Measurements from ENCODE around the gene CCDC3.

The CCDC3 gene

GRCh38 chr10:13001041-13001886 lies at the start of gene CCDC3:
Gene CCDC3 (minus strand): TSS chr10:13001713. CDS start chr10:13001570, 143 bp downstream.
- Histone ChIP-seq H3K4me1 (ENCODE audit: insufficient read depth, poor library complexity, severe bottlenecking) (no peaks in the 10 kb centered on the region), H3K36me3 (ENCODE audit: low read depth) (no peaks in the 10 kb centered on the region), H3K27ac (ENCODE audit: poor library complexity, severe bottlenecking) (no peak within 1 kb of the TSS), H3K4me3 (ENCODE audit: severe bottlenecking) (peak within 1 kb of the TSS; percentile 23), H3K27me3 (ENCODE audit: insufficient read depth, poor library complexity, severe bottlenecking) (peaks cover 15% of the 10 kb centered on the region), H3K9me3 (ENCODE audit: severe bottlenecking) (no peaks in the 10 kb centered on the region)
- DNase-seq (ENCODE audit: low spot score) (no peak), ATAC-seq (ENCODE audit: low read depth) (peak; percentile 66)
- TF ChIP-seq CTCF (IDR thresholded peaks at IDR 0.05; ENCODE audit: poor library complexity, severe bottlenecking) = no peak

- Histone ChIP-seq H3K27ac (ENCODE audit: poor library complexity, severe bottlenecking) (no peak overlapping the region), H3K4me3 (ENCODE audit: severe bottlenecking) (no peak overlapping the region), H3K36me3 (ENCODE audit: low read depth) (no peaks in the 10 kb centered on the region), H3K4me1 (ENCODE audit: insufficient read depth, poor library complexity, severe bottlenecking) (no peaks in the 10 kb centered on the region), H3K9me3 (ENCODE audit: severe bottlenecking) (no peaks in the 10 kb centered on the region), H3K27me3 (ENCODE audit: insufficient read depth, poor library complexity, severe bottlenecking) (no peaks in the 10 kb centered on the region)
- no peak for ATAC-seq (ENCODE audit: low read depth)
- DNase-seq (ENCODE audit: low spot score) = no peak
- no peak for TF ChIP-seq CTCF (IDR thresholded peaks at IDR 0.05; ENCODE audit: poor library complexity, severe bottlenecking)
These were observed 49.7 kb upstream of the CCDC3 start for GRCh38 chr10:13051126-13051694.

GRCh38 chr10:13049774-13050420 lies 48.4 kb upstream of the CCDC3 start:
- H3K9me3 ChIP-seq (ENCODE audit: severe bottlenecking) = no peaks in the 10 kb centered on the region
- H3K36me3 ChIP-seq (ENCODE audit: low read depth) = no peaks in the 10 kb centered on the region
- no peak overlapping the region for H3K27ac ChIP-seq (ENCODE audit: poor library complexity, severe bottlenecking)
- DNase-seq (ENCODE audit: low spot score) (no peak), ATAC-seq (ENCODE audit: low read depth) (no peak)
- H3K4me1 ChIP-seq (ENCODE audit: insufficient read depth, poor library complexity, severe bottlenecking) = no peaks in the 10 kb centered on the region
- H3K27me3 ChIP-seq (ENCODE audit: insufficient read depth, poor library complexity, severe bottlenecking) = no peaks in the 10 kb centered on the region
- H3K4me3 ChIP-seq (ENCODE audit: severe bottlenecking) = no peak overlapping the region
- no peak for TF ChIP-seq CTCF (IDR thresholded peaks at IDR 0.05; ENCODE audit: poor library complexity, severe bottlenecking)

GRCh38 chr10:13048762-13049161 lies 47.2 kb upstream of the CCDC3 start:
- ATAC-seq (ENCODE audit: low read depth) (no peak), DNase-seq (ENCODE audit: low spot score) (no peak)
- H3K36me3 ChIP-seq (ENCODE audit: low read depth) = no peaks in the 10 kb centered on the region
- no peak overlapping the region for H3K27ac ChIP-seq (ENCODE audit: poor library complexity, severe bottlenecking)
- no peaks in the 10 kb centered on the region for H3K4me1 ChIP-seq (ENCODE audit: insufficient read depth, poor library complexity, severe bottlenecking)
- H3K27me3 ChIP-seq (ENCODE audit: insufficient read depth, poor library complexity, severe bottlenecking) = no peaks in the 10 kb centered on the region
- TF ChIP-seq CTCF (IDR thresholded peaks at IDR 0.05; ENCODE audit: poor library complexity, severe bottlenecking) = no peak
- H3K9me3 ChIP-seq (ENCODE audit: severe bottlenecking) = no peaks in the 10 kb centered on the region
- H3K4me3 ChIP-seq (ENCODE audit: severe bottlenecking) = no peak overlapping the region

Data from RWPE2 (cell line).